ENCODE data around the gene SYNDIG1L.
"Not testable (repeated sequence)": the region's sequence is repeated elsewhere in the genome, so short reads cannot be mapped to it uniquely, and the experiment has no call there.

The SYNDIG1L gene

GRCh38 chr14:74426202-74426582 is at the start of gene SYNDIG1L:
Gene SYNDIG1L (minus strand): TSS chr14:74426210. CDS start chr14:74409744, 16,466 bp downstream.
- in situ Hi-C loops (cut with HindIII; ENCODE audit: low sequenced_read_pairs): no loop called here

DNA sequence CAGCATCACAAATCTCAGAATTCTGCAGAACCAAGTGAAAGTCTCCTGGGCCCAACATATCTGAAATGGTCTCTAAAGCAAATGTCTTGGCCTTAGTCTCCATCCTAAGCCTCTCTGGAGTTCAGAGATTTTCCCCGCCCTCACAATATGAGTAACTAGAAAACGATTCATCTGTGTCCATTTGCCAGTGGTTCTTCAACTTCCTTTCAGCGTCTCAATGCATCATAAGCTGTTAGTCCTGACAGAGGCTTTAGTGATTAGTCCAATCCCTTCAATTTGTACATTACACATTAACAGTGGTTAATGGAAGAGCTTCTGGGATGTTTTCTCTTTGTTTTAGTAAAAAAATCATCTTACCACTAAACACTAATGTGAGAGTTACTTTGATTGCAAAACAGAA is 49.7 kb upstream of the SYNDIG1L start:
- in situ Hi-C loops (cut with HindIII; ENCODE audit: low sequenced_read_pairs): no loop called here

- in situ Hi-C loops (cut with HindIII; ENCODE audit: low sequenced_read_pairs): no loop called here
Observed at GRCh38 chr14:74474376-74474775, 48.4 kb upstream of the SYNDIG1L start.

GRCh38 chr14:74472601-74473000 is 46.6 kb upstream of the SYNDIG1L start:
- in situ Hi-C loops (cut with HindIII; ENCODE audit: low sequenced_read_pairs): no loop called here

DNA sequence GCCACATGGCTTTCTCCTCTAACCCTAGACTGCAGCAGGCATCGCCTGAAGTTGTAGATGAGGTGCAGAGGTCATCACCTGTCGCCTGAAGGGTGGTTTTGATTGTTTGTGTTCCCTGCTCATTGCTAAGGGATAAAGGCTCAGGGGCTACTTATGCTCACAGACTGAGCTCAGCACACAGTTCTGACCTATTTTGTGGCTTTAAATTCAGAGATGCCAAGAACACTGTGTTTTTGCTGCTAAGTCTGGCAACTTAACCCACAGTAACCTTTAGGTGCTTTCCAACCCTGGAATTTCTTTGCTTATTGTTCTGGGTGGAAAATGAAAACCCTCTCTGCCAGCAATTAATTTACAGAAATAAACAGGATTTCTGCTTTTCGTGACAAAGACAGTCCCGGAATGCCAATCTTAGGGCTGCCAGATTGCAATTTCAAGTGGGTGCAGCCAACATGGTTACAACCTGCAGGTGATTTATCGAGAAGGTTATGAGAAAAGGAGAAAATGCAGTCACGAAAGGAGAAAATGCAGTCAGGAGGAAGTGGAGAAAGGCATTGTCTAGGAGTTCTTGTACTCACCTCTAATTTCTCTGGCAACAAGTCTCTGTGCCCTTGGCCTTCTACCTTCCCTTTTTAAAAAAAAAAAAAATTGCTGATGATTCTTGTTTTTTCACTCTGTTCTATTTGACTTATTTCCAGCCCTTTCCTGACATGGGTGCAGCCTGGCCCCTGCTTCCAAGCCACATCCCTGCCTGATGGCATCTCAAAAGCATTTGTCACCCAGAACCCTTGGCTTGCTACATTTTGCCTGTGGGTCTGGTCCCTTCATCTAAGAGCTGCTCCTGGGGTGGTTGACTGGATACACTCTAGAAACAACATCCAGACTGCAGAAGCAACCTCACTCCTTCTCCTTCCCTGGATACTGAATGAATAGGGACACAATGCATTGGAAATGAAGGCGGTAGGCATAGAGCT is 43.8 kb upstream of the SYNDIG1L start:
- in situ Hi-C loops (cut with HindIII; ENCODE audit: low sequenced_read_pairs): no loop called here

- in situ Hi-C loops (cut with HindIII; ENCODE audit: low sequenced_read_pairs): no loop called here
Observed at GRCh38 chr14:74468513-74468912, 42.5 kb upstream of the SYNDIG1L start.

DNA sequence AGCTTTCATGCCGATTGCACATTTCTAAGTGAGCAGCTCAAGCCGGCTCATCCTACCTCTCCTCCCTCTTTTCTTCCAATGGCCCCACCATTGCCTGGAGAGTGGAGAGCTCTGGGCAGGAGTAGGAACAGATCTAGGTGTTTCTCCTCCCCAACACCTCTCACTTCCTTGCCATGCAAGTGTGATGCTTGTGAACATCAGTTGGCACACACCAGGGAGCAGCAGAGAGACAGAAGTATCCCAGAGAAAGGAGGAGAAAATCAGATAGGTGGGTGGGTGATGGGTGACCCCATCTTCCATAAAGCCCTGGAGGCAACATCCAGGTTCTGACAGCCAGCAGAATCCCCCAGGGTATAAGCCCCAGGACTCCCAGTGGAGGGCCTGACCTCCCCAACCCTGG is 39.3 kb upstream of the SYNDIG1L start:
- in situ Hi-C loops (cut with HindIII; ENCODE audit: low sequenced_read_pairs): no loop called here

GRCh38 chr14:74464785-74465184 is 38.8 kb upstream of the SYNDIG1L start:
- in situ Hi-C loops (cut with HindIII; ENCODE audit: low sequenced_read_pairs): no loop called here

- in situ Hi-C loops (cut with HindIII; ENCODE audit: low sequenced_read_pairs): no loop called here
Observed at GRCh38 chr14:74463697-74464096, 37.7 kb upstream of the SYNDIG1L start.

GRCh38 chr14:74462993-74463392 is 37.0 kb upstream of the SYNDIG1L start:
- in situ Hi-C loops (cut with HindIII; ENCODE audit: low sequenced_read_pairs): no loop called here

DNA sequence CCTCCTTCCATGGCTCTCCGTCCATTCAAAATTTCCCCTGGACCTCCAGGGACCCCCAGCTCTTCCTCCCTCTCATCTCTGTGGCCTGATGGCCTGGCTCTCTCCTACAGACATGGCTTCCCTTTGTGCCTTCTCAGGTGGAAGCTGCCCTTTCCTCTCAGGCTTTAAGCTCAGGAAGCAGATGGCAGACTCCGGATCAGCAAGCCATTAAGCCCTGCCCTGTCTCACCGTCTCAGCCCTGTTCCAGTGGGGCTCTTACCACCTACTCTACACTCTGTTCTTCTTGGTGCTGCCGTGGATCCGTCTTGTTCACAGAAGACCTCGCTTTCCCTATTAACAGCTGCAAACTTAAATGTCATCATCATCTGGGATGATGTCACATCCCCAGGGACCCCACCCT is 34.0 kb upstream of the SYNDIG1L start:
- in situ Hi-C loops (cut with HindIII; ENCODE audit: low sequenced_read_pairs): no loop called here

DNA sequence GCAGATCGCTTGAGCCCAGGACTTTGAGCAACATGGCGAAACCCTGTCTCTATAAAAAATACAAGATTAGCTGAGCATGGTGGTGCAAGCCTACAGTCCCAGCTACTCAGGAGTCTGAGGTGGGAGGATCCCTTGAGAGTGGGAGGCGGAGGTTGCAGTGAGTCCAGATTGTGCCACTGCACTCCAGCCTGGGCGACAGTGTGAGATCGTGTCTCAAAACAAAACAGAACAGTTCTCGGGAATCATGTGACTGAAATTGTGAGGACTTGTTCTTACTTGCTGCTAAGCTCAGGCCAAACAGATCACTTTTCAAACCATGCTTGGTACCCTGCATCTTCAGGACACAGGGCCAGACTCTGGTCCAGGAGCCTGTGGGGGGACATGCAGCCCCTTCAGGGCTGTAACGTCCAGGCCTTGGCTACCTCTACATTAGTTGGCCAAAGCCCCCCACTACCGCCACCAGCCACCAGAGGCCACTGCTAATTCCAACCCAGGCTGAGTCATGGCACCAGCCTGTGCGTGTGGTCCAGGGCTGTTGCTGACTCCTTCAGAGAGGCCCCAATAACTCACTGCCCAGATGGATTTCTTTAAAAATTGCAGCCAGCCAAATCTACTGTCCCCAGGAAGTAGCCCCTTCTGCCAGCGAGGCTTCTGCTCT is 33.4 kb upstream of the SYNDIG1L start:
- in situ Hi-C loops (cut with HindIII; ENCODE audit: low sequenced_read_pairs): no loop called here

DNA sequence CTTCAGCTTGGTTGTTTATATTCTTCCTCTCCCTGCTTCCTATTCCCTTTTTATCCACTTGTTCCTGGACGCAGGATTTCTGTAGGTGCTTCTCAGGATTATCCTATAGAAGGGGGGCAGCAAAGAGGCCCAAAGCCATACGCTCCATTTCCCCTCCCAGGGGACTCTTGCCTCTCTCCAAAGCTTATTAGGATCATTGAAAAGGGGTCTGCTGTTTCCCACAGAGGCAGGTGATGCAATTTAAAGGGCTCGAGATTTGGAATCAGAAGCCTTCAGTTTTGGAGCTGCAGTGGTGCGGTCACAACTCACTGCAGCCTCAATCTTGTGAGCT is 31.5 kb upstream of the SYNDIG1L start:
- in situ Hi-C loops (cut with HindIII; ENCODE audit: low sequenced_read_pairs): no loop called here

- in situ Hi-C loops (cut with HindIII; ENCODE audit: low sequenced_read_pairs): no loop called here
Observed at GRCh38 chr14:74456684-74457564, 30.9 kb upstream of the SYNDIG1L start.

- in situ Hi-C loops (cut with HindIII; ENCODE audit: low sequenced_read_pairs): not testable (repeated sequence)
Observed at GRCh38 chr14:74454397-74454796, 28.4 kb upstream of the SYNDIG1L start.

DNA sequence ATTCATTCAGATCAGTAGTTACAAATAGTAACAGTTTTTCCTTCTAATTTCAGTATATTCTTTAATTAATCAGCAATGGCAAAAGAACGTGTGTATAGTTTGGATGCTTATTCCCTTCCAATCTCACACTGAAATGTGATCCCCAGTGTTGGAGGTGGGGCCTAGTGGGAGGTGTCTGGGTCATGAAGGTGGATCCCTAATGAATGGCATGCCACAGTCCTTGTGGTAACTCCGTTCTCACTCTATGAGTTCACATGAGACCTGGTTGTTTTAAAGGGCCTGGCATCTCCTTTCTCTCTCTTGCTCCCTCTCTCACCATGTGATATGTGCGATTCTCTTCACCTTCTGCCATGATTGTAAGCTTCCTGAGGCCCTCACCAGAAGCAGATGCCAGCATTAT is 18.9 kb upstream of the SYNDIG1L start:
- in situ Hi-C loops (cut with HindIII; ENCODE audit: low sequenced_read_pairs): no loop called here

DNA sequence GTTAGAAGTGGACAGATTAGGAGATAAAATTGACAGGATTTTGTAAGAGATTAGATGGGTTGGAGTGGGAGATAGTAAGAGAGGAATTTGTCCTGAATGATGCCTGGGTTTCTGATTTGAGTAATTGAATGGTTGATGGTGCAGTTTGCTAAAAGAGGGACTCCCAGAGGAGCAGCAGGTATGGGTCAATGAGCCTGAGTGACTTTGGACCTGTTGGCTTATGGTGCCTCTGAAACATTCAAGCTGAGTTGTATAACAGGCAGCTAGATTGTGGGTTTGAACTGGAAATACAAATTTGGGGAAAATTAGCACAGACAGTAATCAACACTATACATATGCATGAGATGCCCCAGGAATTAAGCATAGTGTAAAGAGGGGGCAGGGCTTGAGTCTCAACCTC is 16.7 kb upstream of the SYNDIG1L start:
- in situ Hi-C loops (cut with HindIII; ENCODE audit: low sequenced_read_pairs): no loop called here

DNA sequence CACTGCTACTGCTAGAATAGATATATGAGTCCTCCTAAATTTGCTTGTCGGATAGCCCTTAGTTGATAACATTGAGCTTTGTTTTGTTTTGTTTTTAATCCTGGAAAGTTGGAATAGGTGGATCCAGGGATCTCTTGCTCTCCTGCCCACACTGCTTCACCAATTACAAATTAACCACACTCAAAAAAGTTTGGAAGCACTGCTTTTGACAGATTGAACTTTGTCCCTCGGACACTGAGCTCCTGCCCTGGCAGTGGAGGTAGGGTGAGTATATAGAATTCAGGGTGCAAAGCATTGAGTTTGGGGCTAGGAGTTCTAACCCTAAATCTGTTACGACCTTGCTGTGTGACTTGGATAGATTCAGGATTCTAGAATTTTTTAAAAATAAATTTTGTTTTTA is 15.1 kb upstream of the SYNDIG1L start:
- in situ Hi-C loops (cut with HindIII; ENCODE audit: low sequenced_read_pairs): no loop called here

- in situ Hi-C loops (cut with HindIII; ENCODE audit: low sequenced_read_pairs): loop anchor here (5.0 kb wide), 1 partner anchor 74 kb away; no protein-coding TSS in a partner anchor
Observed at GRCh38 chr14:74438351-74438915, 12.4 kb upstream of the SYNDIG1L start.

DNA sequence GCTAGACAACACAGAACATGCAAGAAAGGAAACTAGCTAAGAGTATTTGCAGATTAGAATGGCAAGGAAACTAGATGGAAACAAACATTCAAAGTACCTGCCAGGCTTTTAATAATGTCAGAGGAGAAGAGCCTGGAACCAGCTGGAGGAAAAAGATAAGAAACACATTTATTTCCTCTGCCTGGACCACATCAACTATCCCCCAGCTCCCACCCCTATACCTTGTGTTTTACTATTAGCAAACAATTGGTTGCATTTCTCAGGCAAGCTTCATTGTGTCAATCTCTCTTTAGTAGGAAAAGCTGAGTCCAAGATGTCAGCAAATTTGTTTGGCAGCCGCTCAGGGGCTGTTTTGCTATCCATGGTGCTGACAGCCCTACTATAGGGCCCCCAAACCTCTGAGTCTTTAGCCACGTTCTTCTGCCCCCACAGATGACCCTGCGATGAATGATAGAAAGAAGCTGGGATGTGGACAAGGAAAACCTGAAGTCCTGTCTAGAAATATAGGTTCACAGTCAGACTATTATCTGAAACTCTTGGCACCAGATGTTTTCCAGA is 11.6 kb upstream of the SYNDIG1L start:
- in situ Hi-C loops (cut with HindIII; ENCODE audit: low sequenced_read_pairs): loop anchor here (5.0 kb wide), 1 partner anchor 75 kb away; no protein-coding TSS in a partner anchor
